Osteoblast (primary cell): ENCODE data around the gene IFNA21. TPM values are rescaled to one million over a fixed set of nuclear protein-coding genes. Genes with fewer than 3 reads are reported as not detected.

Experiments
- DNase-seq: peaks from one replicate; pipeline ENCODE4 v3.0.0; 2011; ENCODE audit warnings: low spot score, mixed read lengths; ENCODE audit not compliant: insufficient read length; ENCODE audit errors: missing footprints
- H2AFZ ChIP-seq: 2 replicates; pipeline ENCODE4 v1.6.0; 2011; ENCODE audit warnings: mild to moderate bottlenecking, low read length
- H3K27ac ChIP-seq: 2 replicates; pipeline ENCODE4 v1.5.1; 2011; ENCODE audit warnings: mild to moderate bottlenecking, low read depth, low read length, moderate library complexity
- H3K27me3 ChIP-seq: 2 replicates; pipeline ENCODE4 v1.6.0; 2012; ENCODE audit warnings: mild to moderate bottlenecking, control low read depth, inconsistent platforms, low read length, moderate library complexity; ENCODE audit not compliant: insufficient read depth
- H3K36me3 ChIP-seq: 2 replicates; pipeline ENCODE4 v1.5.1; 2011; ENCODE audit warnings: mild to moderate bottlenecking, low read length, control low read depth, moderate library complexity; ENCODE audit not compliant: insufficient read depth
- H3K4me1 ChIP-seq: 2 replicates; pipeline ENCODE4 v1.5.1; 2011; ENCODE audit warnings: mild to moderate bottlenecking, low read length, control low read depth, moderate library complexity; ENCODE audit not compliant: insufficient read depth
- H3K4me2 ChIP-seq: 2 replicates; pipeline ENCODE4 v1.6.0; 2011; ENCODE audit warnings: mild to moderate bottlenecking, low read length; ENCODE audit not compliant: insufficient read depth
- H3K4me3 ChIP-seq: fragments of 200-600 bp; sonication (generic); 3 replicates; pipeline ENCODE4 v1.5.1; 2012; ENCODE audit warnings: mild to moderate bottlenecking, low read length, inconsistent platforms; ENCODE audit not compliant: insufficient read depth
- H3K79me2 ChIP-seq: 2 replicates; pipeline ENCODE4 v1.6.0; 2012; ENCODE audit warnings: mild to moderate bottlenecking, low read length, control low read depth, inconsistent platforms; ENCODE audit not compliant: insufficient read depth
- H3K9me3 ChIP-seq: 2 replicates; pipeline ENCODE4 v1.5.1; 2011; ENCODE audit warnings: low read depth, low read length, control low read depth
- H4K20me1 ChIP-seq: 2 replicates; pipeline ENCODE4 v1.6.0; 2012; ENCODE audit warnings: mild to moderate bottlenecking, low read length, control low read depth; ENCODE audit not compliant: insufficient read depth
- CTCF ChIP-seq: IDR thresholded peaks from 2 replicates; pipeline ENCODE4 v1.5.1; 2011; ENCODE audit warnings: mild to moderate bottlenecking, low read depth, low read length, moderate library complexity; ENCODE audit errors: extremely low read depth
- total RNA-seq: library from RNA; depleted of rRNA; stranded (reverse); fragments of >200 nt; gene quantifications from 2 replicates; pipeline ENCODE4 v1.2.3, GENCODE V29; 2012

IFNA21 gene
- total RNA-seq, 1 donor: not detected

- peak overlapping the region; percentile 37 for H3K4me2 ChIP-seq
- H3K27ac ChIP-seq: no peak overlapping the region
- H3K27me3 ChIP-seq: no peaks in the 10 kb centered on the region
- H2AFZ ChIP-seq: peak overlapping the region; percentile 56
- no peaks in the 10 kb centered on the region for H3K36me3 ChIP-seq
- no peaks in the 10 kb centered on the region for H4K20me1 ChIP-seq
- no peaks in the 10 kb centered on the region for H3K79me2 ChIP-seq
- H3K4me3 ChIP-seq: no peak overlapping the region
- DNase-seq: peak; percentile 54
- TF ChIP-seq CTCF: no peak
- H3K9me3 ChIP-seq: no peaks in the 10 kb centered on the region
- peaks cover 9% of the 10 kb centered on the region for H3K4me1 ChIP-seq
Observed at GRCh38 chr9:21153336-21154017, 13.0 kb downstream of the IFNA21 start.

DNA sequence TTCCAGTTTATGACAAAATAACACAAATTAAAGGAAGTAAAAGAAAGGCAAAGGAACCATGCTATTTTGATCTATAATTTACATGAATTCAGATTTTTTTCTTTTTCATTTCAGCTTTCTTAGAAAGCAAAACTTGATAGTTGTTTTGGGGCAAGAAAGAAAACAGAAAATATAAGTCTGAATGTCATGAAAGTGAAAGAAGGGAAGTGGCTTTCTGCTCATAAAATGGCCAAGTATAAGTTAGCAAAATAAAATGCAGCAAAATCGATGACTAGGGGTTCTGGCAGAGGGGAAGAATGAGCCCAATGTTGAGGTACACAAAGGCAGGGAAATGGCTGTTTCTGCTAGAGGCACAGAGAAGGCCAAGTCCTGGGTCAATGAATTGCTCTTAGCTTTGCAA lies 21.9 kb downstream of the IFNA21 start:
- Histone ChIP-seq H3K79me2 (no peaks in the 10 kb centered on the region), H2AFZ (no peak overlapping the region), H3K4me2 (no peak overlapping the region), H3K36me3 (no peaks in the 10 kb centered on the region), H3K27ac (no peak overlapping the region), H4K20me1 (no peaks in the 10 kb centered on the region), H3K4me1 (no peaks in the 10 kb centered on the region), H3K9me3 (peaks cover 3% of the 10 kb centered on the region), H3K4me3 (no peak overlapping the region), H3K27me3 (no peaks in the 10 kb centered on the region)
- no peak for DNase-seq
- no peak for TF ChIP-seq CTCF

GRCh38 chr9:21141427-21141882 lies 25.0 kb downstream of the IFNA21 start, which contains the start of gene IFNW1:
IFNW1 (minus strand) TSS chr9:21141832; CDS start chr9:21141570, 262 bp downstream.
- TF ChIP-seq CTCF: peak; percentile 26
- H3K27ac ChIP-seq: no peak within 1 kb of the TSS
- H3K79me2 ChIP-seq: no peaks in the 10 kb centered on the region
- H3K4me3 ChIP-seq: no peak within 1 kb of the TSS
- H3K4me2 ChIP-seq: no peak within 1 kb of the TSS
- H3K9me3 ChIP-seq: no peaks in the 10 kb centered on the region
- peak; percentile 6 for DNase-seq
- H4K20me1 ChIP-seq: no peaks in the 10 kb centered on the region
- H2AFZ ChIP-seq: no peak within 1 kb of the TSS
- peaks cover 3% of the 10 kb centered on the region for H3K27me3 ChIP-seq
- no peaks in the 10 kb centered on the region for H3K36me3 ChIP-seq
- H3K4me1 ChIP-seq: no peaks in the 10 kb centered on the region

GRCh38 chr9:21137020-21137419 lies 29.4 kb downstream of the IFNA21 start:
- H3K4me1 ChIP-seq: no peaks in the 10 kb centered on the region
- H3K79me2 ChIP-seq: no peaks in the 10 kb centered on the region
- no peak overlapping the region for H2AFZ ChIP-seq
- no peak overlapping the region for H3K4me2 ChIP-seq
- no peaks in the 10 kb centered on the region for H4K20me1 ChIP-seq
- H3K9me3 ChIP-seq: no peaks in the 10 kb centered on the region
- DNase-seq: no peak
- no peak overlapping the region for H3K4me3 ChIP-seq
- peaks cover 3% of the 10 kb centered on the region for H3K27me3 ChIP-seq
- no peak for TF ChIP-seq CTCF
- no peak overlapping the region for H3K27ac ChIP-seq
- no peaks in the 10 kb centered on the region for H3K36me3 ChIP-seq
